NCI-H2196 (cell line): ENCODE data around the gene DPP6.

ENCODE experiments used
- DNase-seq: peaks from one replicate; lab custom pipeline; 2025; ENCODE audit not compliant: unreplicated experiment; lab: John Stamatoyannopoulos, UW

Gene DPP6

DNA sequence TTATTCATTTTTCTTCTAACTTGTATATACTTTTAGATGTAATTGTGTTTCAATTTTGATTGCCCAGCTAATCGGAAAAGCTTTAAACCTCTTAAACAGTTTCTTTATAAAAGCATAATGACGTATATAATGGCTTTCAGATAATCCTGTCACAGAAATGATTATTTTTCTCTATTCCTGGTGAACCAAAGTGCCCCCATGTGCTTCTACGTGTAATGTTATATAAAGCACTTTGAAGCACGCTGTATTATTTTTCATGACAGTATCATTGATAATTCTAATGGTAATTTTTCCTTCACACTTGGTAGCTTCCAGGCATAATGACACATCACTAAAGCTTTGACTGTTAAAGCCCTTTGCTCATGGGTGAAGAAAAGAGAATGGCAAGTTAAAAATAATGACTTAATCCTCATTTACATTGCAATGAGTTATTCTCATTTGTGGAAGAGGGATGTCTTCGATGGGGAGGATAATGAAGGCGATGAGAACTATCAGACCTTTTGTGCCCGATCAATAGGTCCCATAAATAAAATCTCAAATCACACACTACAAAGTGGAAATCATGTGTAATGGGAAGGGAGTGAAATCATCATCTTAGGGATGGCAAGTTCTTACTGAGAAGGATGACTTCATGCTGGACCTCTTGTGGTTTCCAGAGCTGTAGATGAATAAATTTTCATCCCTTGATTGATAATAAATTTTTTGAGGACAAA, 460.1 kb downstream of the DPP6 start:
- no peak for DNase-seq

GRCh38 chr7:154517768-154518167, 465.6 kb downstream of the DPP6 start:
- DNase-seq: no peak

DNA sequence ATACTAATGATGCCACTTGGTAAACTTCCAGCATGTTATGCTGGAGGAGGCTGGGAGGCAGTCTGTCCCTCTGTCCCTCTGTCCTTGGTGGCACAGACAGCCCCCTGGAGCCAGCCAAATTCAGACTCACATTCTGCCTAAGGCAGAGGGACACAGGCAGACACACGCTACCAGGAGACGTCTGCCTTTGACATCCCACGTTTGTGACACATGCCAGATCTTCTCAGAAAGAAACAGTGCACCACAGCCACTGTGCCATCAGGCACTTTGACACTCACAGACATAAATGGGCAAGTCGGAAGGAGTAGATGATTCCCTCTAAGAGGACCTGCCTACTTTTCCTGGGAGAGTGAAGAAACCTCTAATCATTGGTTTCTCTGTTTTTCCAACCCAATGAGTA, 467.0 kb downstream of the DPP6 start:
- no peak for DNase-seq

- DNase-seq: no peak
Observed at GRCh38 chr7:154530136-154530535, 477.9 kb downstream of the DPP6 start.

GRCh38 chr7:154532771-154533170, 480.6 kb downstream of the DPP6 start:
- DNase-seq: no peak

DNA sequence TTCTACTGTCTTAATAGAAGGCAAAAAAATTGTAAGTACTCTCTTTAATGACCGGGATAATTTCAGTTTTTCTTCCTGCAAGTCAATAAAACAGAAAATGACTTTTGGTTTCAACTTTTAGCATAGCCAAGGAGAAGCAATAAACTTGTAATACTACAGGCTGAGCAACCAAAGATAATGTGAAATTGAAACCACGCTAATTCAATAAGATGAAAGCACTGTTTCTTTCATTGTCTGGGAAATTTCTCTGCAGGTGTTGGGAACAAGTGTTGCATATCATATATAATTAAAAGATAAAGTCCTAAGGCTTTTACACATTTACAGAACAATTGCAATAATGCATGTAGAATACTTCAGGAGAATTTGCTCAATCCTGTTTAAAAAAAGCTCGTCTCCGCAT, 488.4 kb downstream of the DPP6 start:
- no peak for DNase-seq

DNA sequence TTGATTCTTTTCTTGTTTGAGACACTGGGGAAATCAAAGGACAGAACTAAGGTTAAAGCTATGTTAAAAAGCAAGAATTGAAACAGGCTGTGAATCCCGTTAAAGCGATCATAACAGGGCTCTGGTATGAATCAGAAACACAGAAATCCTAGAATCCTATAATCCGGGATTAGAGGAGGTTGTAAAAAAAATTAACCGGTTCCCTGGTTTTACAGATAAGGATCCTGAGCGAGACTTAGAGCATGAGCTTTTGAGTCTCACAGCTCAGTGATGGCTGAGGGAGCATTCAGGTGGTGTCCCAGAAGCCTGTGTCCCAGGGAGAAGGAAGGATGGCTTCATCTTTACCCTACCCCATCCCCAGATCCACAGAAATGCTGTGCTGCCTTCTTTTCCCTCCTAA, 489.4 kb downstream of the DPP6 start:
- no peak for DNase-seq

DNA sequence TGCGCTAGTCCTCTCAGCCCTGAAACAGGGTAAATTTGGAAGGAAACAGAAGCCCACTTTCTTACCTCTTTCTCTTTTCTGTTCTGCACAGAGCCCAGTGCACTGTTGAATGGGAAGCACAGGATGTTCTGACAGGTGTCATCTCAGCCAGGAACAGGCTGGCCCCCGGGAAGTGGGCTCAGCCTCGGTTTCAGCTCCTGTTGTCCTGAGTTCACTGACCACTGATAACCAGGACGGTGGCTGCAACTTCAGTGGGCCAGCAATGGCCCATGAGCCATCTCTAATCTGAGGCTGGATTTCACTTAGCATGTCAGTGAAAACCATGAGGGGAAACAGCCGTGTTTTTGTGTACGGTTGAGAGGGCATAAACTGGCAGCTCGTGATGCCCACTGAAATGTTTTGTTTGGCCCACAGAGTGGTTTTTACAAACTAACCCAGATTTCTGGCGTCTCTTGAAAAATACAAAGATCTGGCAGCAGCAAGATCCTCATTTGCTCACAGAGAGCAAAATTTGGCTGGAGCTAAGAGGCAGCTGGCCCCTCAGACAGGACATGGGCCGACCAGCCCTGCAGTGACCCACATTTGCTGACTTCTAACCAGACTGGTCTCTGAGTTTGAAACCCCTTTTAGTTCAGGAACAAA, 494.9 kb downstream of the DPP6 start:
- no peak for DNase-seq

- no peak for DNase-seq
Observed at GRCh38 chr7:154553711-154554265, 501.6 kb downstream of the DPP6 start.

DNA sequence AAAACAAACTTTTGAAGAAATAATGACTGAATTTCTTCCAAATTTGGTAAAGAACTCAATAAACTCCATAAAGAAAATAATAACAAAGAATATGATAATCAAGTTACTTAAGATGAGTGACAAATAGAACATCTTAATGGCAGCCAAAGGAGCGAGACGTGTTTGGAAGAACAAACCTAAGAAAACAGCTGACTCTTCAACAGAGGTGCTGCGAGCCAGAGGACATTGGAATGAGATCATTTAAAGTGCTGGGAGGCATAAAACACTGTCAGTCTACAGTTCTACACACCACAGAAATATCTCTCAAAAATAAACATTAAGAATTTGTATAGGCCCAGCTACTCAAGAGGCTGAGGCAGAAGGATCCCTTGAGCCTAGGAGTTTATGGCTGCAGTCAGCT, 507.3 kb downstream of the DPP6 start:
- no peak for DNase-seq

- DNase-seq: no peak
Observed at GRCh38 chr7:154564676-154565075, 512.5 kb downstream of the DPP6 start.

DNA sequence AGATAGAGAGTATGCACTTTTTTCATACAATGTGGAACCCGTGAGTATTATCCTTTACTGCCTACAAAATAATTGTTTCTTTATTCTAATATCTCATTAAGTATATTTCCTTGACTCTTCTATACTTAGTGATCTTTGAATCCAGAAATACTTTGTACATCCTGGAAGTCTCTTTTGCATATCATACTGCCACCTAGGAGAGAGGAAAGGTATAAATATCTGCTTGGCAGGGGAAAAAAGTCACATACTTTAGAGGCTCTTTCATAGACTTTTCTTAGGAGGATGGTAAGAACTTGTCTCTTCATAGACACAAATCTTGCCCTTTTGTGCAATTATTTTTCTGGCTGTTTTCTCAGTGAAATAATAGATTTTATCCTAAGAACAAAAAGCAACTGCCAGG, 514.7 kb downstream of the DPP6 start:
- no peak for DNase-seq

DNA sequence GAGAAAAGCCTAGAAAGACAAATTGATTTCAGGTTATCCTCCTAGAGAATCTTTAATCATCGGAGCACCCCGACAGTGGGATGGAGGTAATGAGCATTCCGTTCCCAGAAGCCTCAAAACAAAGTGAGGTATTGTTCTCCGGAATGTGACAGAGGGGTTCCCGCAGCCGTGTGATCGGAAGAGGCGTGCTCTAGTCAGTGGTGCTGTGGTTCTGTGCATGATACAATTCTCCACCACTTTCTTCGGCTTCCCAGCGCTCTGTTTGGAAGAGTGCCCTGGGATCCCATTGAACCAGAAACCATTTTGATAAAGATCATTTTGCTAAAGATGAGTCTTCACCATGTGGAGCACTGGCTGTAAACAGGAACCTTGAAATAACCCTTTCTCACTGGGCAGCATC, 516.1 kb downstream of the DPP6 start:
- no peak for DNase-seq

DNA sequence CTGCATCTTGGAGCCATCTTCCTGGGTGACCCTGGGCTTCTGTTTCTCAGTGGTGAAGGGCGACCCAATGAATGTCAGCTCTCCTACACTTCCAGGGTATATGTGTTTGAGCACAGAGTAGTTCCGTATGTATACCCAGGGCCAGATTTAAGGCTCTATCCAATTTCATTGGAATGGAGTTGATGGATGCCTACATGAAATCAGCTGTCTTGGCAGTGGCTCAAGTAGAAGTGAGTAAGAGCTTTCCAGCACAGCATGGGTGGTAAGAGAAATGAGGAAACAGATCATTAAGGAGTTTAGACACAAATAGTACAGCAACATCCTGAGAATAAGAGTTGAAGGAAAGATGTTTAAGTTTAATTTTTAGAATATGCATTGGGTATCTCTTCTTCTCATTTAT, 517.7 kb downstream of the DPP6 start:
- no peak for DNase-seq

DNA sequence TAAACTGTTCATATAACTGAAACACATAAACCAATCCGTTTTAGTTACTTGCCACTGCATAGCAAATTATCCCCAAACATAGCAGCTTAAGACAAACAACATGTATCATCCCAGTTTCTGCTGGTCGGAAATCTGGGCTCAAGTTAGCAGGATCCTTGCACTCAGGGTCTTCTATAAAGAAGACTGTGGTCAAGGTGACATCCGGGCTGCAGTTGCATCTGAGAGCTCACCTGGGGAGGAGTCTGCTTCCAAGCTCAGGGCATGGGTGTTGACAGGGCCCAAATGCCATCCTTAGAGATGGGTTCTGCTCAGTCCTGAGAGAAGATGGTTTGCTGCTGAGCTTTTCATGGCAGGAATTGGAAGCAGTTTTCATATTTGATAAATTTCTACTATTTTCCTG, 519.6 kb downstream of the DPP6 start:
- DNase-seq: no peak

DNA sequence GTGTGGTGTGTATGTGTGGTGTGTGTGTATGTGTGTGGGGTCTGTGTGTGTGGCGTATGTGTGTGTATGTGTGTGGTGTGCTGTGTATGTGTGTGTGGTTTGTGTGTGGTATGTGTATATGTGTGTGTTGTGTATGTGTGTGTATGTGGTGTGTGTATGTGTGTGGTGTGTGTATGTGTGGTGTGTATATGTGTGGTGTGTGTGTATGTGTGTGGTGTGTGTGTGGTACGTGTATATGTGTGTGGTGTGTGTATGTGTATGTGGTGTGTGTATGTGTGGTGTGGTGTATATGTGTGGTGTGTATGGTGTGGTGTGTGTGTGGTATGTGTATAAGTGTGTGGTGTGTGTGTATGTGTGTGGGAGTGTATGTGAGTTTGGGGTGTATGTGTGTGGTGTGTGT, 522.0 kb downstream of the DPP6 start:
- DNase-seq: no peak

GRCh38 chr7:154575497-154575896, 523.3 kb downstream of the DPP6 start:
- DNase-seq: no peak

- no peak for DNase-seq
Observed at GRCh38 chr7:154576604-154577003, 524.4 kb downstream of the DPP6 start.

DNA sequence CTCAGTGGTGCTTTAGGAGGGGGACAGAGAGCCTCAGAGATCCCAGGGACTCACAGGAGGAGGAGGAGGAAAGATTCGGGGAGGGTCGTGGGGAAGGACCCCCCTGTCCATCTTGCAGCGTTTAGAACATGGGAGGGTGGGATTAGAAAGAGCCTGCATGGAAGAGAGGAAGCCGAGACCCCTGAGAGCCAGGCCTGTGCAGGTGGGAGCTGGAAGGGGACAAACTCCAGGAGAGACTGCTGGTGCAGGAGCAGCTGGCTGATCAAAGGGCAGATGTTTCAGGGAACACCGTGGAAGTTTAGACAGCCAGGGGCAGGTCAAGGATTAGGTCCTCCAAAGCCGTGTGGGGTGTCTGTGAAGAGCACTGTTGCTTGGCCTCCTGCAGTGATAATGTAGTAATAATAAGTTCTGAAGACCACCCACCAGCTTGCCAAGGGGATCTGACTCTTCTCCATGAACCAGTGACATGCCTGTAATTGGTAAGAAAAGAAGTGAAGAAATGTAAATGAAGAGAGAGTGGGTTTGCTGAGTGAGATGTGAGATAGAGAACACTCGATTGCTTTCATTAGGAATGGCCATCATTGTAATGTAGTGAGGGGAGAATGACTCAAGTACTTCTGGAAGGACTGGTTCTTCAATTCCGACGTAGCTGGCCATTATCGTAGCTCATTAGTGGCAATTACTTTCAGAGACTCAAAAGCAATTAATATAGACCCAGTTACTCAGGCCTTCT, 525.1 kb downstream of the DPP6 start:
- DNase-seq: no peak

- DNase-seq: no peak
Observed at GRCh38 chr7:154578336-154578735, 526.1 kb downstream of the DPP6 start.

- no peak for DNase-seq
Observed at GRCh38 chr7:154579711-154580110, 527.5 kb downstream of the DPP6 start.
